ENCODE results near the gene MYLK4.

DNA sequence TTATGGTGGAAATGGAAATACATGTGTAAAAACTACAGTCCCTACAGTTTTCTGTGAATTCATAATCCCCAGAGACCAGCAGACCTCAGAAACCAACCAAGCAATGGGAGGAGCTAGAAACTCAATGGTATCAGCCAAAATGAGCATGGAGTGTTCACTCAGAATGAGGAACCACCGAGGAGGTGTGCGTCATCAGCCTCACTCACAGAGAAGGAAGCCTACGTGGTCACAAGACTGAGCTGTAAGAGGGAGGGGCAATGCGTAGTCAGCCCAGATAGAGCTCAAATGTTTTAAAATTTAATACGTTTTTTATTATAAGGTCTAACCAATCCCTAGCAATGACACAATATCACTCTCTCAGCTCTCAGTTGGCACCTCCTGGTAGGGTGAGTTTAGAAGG, 17.4 kb downstream of the MYLK4 start:
- TF ChIP-seq, protein P1, sequence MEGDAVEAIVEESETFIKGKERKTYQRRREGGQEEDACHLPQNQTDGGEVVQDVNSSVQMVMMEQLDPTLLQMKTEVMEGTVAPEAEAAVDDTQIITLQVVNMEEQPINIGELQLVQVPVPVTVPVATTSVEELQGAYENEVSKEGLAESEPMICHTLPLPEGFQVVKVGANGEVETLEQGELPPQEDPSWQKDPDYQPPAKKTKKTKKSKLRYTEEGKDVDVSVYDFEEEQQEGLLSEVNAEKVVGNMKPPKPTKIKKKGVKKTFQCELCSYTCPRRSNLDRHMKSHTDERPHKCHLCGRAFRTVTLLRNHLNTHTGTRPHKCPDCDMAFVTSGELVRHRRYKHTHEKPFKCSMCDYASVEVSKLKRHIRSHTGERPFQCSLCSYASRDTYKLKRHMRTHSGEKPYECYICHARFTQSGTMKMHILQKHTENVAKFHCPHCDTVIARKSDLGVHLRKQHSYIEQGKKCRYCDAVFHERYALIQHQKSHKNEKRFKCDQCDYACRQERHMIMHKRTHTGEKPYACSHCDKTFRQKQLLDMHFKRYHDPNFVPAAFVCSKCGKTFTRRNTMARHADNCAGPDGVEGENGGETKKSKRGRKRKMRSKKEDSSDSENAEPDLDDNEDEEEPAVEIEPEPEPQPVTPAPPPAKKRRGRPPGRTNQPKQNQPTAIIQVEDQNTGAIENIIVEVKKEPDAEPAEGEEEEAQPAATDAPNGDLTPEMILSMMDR (conservative IDR thresholded peaks at IDR 0.05; ENCODE audit: low read length): no peak
- no peak for TF ChIP-seq EZH2phosphoT487 (IDR thresholded peaks at IDR 0.05; ENCODE audit: borderline replicate concordance)

Measured in Loucy (cell line).